ENCODE data around the gene NLRP2B. TPM values are rescaled to one million over a fixed set of nuclear protein-coding genes. Genes with fewer than 3 reads are reported as not detected.

NLRP2B gene
- total RNA-seq (2012; rRNA removed) = not detected in 2 replicates
- polyA plus RNA-seq (2012; rRNA removed) = not detected in 2 replicates
- polyA plus RNA-seq (2012; cell fraction: cytosol; rRNA removed) = not detected in 2 replicates
- polyA plus RNA-seq (2012; cell fraction: nucleus; rRNA removed; ENCODE audit: low replicate concordance) = 0.02 TPM in 1 of 2 replicates, not detected in the other
- Bru-seq, nascent RNA = not detected
- percentile 14 among the genes with signal in this experiment for BruChase-seq, experiment 1, labeled RNA remaining after a 6-hour chase
- BruChase-seq, experiment 2, labeled RNA remaining after a 2-hour chase = percentile 15 among the genes with signal in this experiment
- long read RNA-seq = 0 reads

DNA sequence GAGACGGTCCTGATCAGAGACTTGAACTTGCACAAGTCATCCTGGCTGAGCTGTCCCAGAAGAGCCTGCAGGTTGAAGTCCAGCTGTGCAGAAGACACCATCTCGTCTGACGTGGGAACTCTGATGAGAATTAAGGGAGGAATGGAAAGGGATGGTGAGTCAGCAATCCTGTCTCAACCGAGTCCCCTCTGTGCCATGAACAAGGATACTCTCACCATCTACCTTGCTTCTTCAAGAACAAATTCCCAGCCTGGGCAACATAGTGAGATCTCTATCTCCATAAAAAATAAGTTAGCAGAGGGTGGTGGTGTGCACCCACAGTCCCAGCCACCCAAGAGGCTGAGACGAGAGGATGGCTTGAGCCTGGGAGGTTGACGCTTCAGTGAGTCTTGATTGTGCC is at the start of gene NLRP2B:
NLRP2B (minus strand) TSS at position 101 of the 400 bp plus-strand sequence.
- H2BK20ac ChIP-seq (ENCODE audit: low read depth, low read length) = no peak within 1 kb of the TSS
- 80% methylated on average over 1 of the region's 6 CpGs; no CpG with 5 or more reads in 1 of the 2 experiments for WGBS, 2 experiments (ENCODE audit: extremely low coverage in 2 of 2, insufficient read length in 1 of 2)
- H2AK5ac ChIP-seq (ENCODE audit: low read depth, low read length) = no peak within 1 kb of the TSS
- no peaks in the 10 kb centered on the region for H3K4me1 ChIP-seq (ENCODE audit: control insufficient read depth, insufficient read depth, low read length)
- no peak within 1 kb of the TSS for H3K27ac ChIP-seq (ENCODE audit: insufficient read depth, low read length)
- CTCF ChIA-PET = no interaction called here
- peaks cover 5% of the 10 kb centered on the region for H3K9me3 ChIP-seq (ENCODE audit: control insufficient read depth, insufficient read depth, low read length)
- TF ChIP-seq MAZ (IDR thresholded peaks at IDR 0.05; ENCODE audit: borderline replicate concordance, low read depth, low read length) = no peak
- TF ChIP-seq, protein P1, sequence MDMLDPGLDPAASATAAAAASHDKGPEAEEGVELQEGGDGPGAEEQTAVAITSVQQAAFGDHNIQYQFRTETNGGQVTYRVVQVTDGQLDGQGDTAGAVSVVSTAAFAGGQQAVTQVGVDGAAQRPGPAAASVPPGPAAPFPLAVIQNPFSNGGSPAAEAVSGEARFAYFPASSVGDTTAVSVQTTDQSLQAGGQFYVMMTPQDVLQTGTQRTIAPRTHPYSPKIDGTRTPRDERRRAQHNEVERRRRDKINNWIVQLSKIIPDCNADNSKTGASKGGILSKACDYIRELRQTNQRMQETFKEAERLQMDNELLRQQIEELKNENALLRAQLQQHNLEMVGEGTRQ (IDR thresholded peaks at IDR 0.05; ENCODE audit: low read depth, low read length) = no peak
- no peak for TF ChIP-seq CEBPB (IDR thresholded peaks at IDR 0.05; ENCODE audit: low read depth, low read length)
- no peak for TF ChIP-seq SMC3 (IDR thresholded peaks at IDR 0.05; ENCODE audit: low read depth, low read length)
- no peak for TF ChIP-seq BHLHE40 (IDR thresholded peaks at IDR 0.05; ENCODE audit: low read depth, low read length)
- no peak for TF ChIP-seq FOS (IDR thresholded peaks at IDR 0.05; ENCODE audit: low read depth, low read length)
- no peak for TF ChIP-seq POLR2A (IDR thresholded peaks at IDR 0.05; ENCODE audit: low read depth, low read length)
- TF ChIP-seq CHD1 (IDR thresholded peaks at IDR 0.05; ENCODE audit: low read depth, low read length) = no peak
- TF ChIP-seq RAD21 (IDR thresholded peaks at IDR 0.05; ENCODE audit: low read length) = no peak
- TF ChIP-seq MXI1 (IDR thresholded peaks at IDR 0.05; ENCODE audit: borderline replicate concordance, low read depth, low read length) = no peak
- TF ChIP-seq, protein P2, sequence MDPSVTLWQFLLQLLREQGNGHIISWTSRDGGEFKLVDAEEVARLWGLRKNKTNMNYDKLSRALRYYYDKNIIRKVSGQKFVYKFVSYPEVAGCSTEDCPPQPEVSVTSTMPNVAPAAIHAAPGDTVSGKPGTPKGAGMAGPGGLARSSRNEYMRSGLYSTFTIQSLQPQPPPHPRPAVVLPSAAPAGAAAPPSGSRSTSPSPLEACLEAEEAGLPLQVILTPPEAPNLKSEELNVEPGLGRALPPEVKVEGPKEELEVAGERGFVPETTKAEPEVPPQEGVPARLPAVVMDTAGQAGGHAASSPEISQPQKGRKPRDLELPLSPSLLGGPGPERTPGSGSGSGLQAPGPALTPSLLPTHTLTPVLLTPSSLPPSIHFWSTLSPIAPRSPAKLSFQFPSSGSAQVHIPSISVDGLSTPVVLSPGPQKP (IDR thresholded peaks at IDR 0.05; ENCODE audit: borderline replicate concordance, low read depth, low read length) = no peak
- TF ChIP-seq, protein P3, sequence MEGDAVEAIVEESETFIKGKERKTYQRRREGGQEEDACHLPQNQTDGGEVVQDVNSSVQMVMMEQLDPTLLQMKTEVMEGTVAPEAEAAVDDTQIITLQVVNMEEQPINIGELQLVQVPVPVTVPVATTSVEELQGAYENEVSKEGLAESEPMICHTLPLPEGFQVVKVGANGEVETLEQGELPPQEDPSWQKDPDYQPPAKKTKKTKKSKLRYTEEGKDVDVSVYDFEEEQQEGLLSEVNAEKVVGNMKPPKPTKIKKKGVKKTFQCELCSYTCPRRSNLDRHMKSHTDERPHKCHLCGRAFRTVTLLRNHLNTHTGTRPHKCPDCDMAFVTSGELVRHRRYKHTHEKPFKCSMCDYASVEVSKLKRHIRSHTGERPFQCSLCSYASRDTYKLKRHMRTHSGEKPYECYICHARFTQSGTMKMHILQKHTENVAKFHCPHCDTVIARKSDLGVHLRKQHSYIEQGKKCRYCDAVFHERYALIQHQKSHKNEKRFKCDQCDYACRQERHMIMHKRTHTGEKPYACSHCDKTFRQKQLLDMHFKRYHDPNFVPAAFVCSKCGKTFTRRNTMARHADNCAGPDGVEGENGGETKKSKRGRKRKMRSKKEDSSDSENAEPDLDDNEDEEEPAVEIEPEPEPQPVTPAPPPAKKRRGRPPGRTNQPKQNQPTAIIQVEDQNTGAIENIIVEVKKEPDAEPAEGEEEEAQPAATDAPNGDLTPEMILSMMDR (conservative IDR thresholded peaks at IDR 0.05; ENCODE audit: low read depth, low read length) = no peak
- no peak for TF ChIP-seq NFE2L2 (IDR thresholded peaks at IDR 0.05; ENCODE audit: low read depth, low read length)
- H2BK5ac ChIP-seq (ENCODE audit: low read depth, low read length, poor library complexity, severe bottlenecking) = no peak within 1 kb of the TSS
- no peak within 1 kb of the TSS for H3K4me2 ChIP-seq (ENCODE audit: low read depth, low read length)
- in situ Hi-C loops (cut with MboI; ENCODE audit: low sequenced_read_pairs) (no loop called here), intact Hi-C loops (cut with micrococcal nuclease) (no loop called here), dilution Hi-C loops (cut with HindIII; ENCODE audit: low sequenced_read_pairs, unreplicated experiment) (no loop called here)
- no peak within 1 kb of the TSS for H2BK120ac ChIP-seq (ENCODE audit: low read depth, low read length)
- no peak within 1 kb of the TSS for H2BK15ac ChIP-seq (ENCODE audit: low read depth, low read length)
- no peak within 1 kb of the TSS for H3K23ac ChIP-seq (ENCODE audit: low read depth, low read length)
- no peak within 1 kb of the TSS for H3K4me3 ChIP-seq (ENCODE audit: insufficient read depth, low read depth, low read length)
- H3K14ac ChIP-seq (replicated peaks; ENCODE audit: low read depth, low read length) = no peak within 1 kb of the TSS
- H2AK9ac ChIP-seq (replicated peaks; ENCODE audit: low read depth, low read length, poor library complexity) = no peak within 1 kb of the TSS
- H3K9ac ChIP-seq (ENCODE audit: low read depth, low read length) = no peak within 1 kb of the TSS
- no peak within 1 kb of the TSS for H3K56ac ChIP-seq (ENCODE audit: extremely low read depth, insufficient read depth, low read length)
- H2AFZ ChIP-seq (replicated peaks; ENCODE audit: low read length, poor library complexity) = no peak within 1 kb of the TSS
- H3K18ac ChIP-seq (ENCODE audit: low read depth, low read length) = no peak within 1 kb of the TSS
- H3K27me3 ChIP-seq (ENCODE audit: control insufficient read depth, insufficient read depth, low read length) = no peaks in the 10 kb centered on the region
- no peaks in the 10 kb centered on the region for H3K9me1 ChIP-seq (ENCODE audit: insufficient read depth, low read length)
- H3K4ac ChIP-seq (ENCODE audit: low read depth, low read length) = no peak within 1 kb of the TSS
- no TSS peak for BruUV-seq (replicated peaks)
- ATAC-seq (ENCODE audit: low read depth) (no peak), DNase-seq (no peak)
- no peak within 1 kb of the TSS for H4K8ac ChIP-seq (ENCODE audit: low read depth in 2 of 2, low read length in 2 of 2)
- no peaks in the 10 kb centered on the region for H3K79me1 ChIP-seq (ENCODE audit: low read depth in 1 of 2, low read length in 2 of 2)
- no peaks in the 10 kb centered on the region for H4K20me1 ChIP-seq (ENCODE audit: insufficient read depth, low read length)
- no peak within 1 kb of the TSS for H4K91ac ChIP-seq (ENCODE audit: insufficient read depth, low read depth, low read length)
- POLR2A ChIA-PET (ENCODE audit: unreplicated experiment) = no interaction called here
- no peak within 1 kb of the TSS for H4K5ac ChIP-seq (ENCODE audit: low read depth, low read length)
- H3K36me3 ChIP-seq (ENCODE audit: control insufficient read depth, insufficient read depth, low read length) = no peaks in the 10 kb centered on the region
